Liver (tissue), 3 donors: ENCODE measurements around the gene PROX2.

Experiments
- JUND ChIP-seq, 2 donors: IDR thresholded peaks; 2 replicates each; pipeline ENCODE4 v1.6.1; 2016; ENCODE audit warnings: antibody characterized with exemption in 2 of 2
- SP1 ChIP-seq: IDR thresholded peaks from 2 replicates; pipeline ENCODE4 v1.6.1; 2018; ENCODE audit warnings: antibody characterized with exemption, mild to moderate bottlenecking
- TF ChIP-seq, protein P1 (sequence below): fragments of 150-350 bp; IDR thresholded peaks from 2 replicates; pipeline ENCODE4 v1.5.1; 2017; ENCODE audit warnings: improper control_type of control experiment, low read depth, low read length; ENCODE audit not compliant: missing input control
- TF ChIP-seq, protein P2 (sequence below): IDR thresholded peaks from 2 replicates; pipeline ENCODE4 v1.6.1; 2016; ENCODE audit warnings: antibody characterized with exemption, mild to moderate bottlenecking
- TF ChIP-seq, protein P3 (sequence below): IDR thresholded peaks from 2 replicates; pipeline ENCODE4 v1.6.1; 2016; ENCODE audit warnings: antibody characterized with exemption
- TF ChIP-seq, protein P4 (sequence below): IDR thresholded peaks from 2 replicates; pipeline ENCODE4 v1.6.1; 2016; ENCODE audit warnings: antibody characterized with exemption
- donor health status: healthy.
- donor health status: healthy.

DNA sequence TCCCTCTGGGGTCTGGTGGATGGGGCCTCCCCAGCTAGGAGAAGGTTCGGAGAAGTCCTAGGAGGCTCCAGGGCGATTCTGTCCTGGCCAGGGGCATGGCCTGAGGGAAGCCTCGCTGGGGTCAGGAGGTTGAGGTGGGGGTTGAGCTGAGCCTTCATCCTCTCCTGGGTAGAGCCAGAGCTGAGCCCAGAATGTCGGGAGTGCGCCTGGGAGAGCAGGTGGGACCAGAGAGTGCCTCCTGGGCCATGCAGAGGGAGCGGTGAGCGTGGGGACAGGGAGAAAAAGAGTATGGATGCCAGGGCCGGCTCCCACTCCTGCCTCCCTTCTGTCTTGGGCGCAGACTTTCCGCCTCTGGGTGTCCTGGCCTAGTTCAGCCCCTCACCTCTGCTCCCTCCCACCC is 34.0 kb upstream of the PROX2 start:
- TF ChIP-seq, protein P1, sequence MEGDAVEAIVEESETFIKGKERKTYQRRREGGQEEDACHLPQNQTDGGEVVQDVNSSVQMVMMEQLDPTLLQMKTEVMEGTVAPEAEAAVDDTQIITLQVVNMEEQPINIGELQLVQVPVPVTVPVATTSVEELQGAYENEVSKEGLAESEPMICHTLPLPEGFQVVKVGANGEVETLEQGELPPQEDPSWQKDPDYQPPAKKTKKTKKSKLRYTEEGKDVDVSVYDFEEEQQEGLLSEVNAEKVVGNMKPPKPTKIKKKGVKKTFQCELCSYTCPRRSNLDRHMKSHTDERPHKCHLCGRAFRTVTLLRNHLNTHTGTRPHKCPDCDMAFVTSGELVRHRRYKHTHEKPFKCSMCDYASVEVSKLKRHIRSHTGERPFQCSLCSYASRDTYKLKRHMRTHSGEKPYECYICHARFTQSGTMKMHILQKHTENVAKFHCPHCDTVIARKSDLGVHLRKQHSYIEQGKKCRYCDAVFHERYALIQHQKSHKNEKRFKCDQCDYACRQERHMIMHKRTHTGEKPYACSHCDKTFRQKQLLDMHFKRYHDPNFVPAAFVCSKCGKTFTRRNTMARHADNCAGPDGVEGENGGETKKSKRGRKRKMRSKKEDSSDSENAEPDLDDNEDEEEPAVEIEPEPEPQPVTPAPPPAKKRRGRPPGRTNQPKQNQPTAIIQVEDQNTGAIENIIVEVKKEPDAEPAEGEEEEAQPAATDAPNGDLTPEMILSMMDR, result no peak
- TF ChIP-seq SP1, result no peak
- TF ChIP-seq, protein P2, sequence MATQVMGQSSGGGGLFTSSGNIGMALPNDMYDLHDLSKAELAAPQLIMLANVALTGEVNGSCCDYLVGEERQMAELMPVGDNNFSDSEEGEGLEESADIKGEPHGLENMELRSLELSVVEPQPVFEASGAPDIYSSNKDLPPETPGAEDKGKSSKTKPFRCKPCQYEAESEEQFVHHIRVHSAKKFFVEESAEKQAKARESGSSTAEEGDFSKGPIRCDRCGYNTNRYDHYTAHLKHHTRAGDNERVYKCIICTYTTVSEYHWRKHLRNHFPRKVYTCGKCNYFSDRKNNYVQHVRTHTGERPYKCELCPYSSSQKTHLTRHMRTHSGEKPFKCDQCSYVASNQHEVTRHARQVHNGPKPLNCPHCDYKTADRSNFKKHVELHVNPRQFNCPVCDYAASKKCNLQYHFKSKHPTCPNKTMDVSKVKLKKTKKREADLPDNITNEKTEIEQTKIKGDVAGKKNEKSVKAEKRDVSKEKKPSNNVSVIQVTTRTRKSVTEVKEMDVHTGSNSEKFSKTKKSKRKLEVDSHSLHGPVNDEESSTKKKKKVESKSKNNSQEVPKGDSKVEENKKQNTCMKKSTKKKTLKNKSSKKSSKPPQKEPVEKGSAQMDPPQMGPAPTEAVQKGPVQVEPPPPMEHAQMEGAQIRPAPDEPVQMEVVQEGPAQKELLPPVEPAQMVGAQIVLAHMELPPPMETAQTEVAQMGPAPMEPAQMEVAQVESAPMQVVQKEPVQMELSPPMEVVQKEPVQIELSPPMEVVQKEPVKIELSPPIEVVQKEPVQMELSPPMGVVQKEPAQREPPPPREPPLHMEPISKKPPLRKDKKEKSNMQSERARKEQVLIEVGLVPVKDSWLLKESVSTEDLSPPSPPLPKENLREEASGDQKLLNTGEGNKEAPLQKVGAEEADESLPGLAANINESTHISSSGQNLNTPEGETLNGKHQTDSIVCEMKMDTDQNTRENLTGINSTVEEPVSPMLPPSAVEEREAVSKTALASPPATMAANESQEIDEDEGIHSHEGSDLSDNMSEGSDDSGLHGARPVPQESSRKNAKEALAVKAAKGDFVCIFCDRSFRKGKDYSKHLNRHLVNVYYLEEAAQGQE, result no peak
- TF ChIP-seq, protein P3, sequence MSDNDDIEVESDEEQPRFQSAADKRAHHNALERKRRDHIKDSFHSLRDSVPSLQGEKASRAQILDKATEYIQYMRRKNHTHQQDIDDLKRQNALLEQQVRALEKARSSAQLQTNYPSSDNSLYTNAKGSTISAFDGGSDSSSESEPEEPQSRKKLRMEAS, result no peak
- TF ChIP-seq, protein P4, sequence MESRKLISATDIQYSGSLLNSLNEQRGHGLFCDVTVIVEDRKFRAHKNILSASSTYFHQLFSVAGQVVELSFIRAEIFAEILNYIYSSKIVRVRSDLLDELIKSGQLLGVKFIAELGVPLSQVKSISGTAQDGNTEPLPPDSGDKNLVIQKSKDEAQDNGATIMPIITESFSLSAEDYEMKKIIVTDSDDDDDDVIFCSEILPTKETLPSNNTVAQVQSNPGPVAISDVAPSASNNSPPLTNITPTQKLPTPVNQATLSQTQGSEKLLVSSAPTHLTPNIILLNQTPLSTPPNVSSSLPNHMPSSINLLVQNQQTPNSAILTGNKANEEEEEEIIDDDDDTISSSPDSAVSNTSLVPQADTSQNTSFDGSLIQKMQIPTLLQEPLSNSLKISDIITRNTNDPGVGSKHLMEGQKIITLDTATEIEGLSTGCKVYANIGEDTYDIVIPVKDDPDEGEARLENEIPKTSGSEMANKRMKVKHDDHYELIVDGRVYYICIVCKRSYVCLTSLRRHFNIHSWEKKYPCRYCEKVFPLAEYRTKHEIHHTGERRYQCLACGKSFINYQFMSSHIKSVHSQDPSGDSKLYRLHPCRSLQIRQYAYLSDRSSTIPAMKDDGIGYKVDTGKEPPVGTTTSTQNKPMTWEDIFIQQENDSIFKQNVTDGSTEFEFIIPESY, result no peak
- TF ChIP-seq JUND (IDR thresholded peaks at IDR 0.05), result no peak
